HS-27A (cell line): ENCODE data around the gene DHX58.

Experiments
- DNase-seq: peaks from one replicate; pipeline ENCODE4 v3.0.0-alpha.2; 2012; ENCODE audit warnings: low read depth, missing footprints

Gene DHX58

DNA sequence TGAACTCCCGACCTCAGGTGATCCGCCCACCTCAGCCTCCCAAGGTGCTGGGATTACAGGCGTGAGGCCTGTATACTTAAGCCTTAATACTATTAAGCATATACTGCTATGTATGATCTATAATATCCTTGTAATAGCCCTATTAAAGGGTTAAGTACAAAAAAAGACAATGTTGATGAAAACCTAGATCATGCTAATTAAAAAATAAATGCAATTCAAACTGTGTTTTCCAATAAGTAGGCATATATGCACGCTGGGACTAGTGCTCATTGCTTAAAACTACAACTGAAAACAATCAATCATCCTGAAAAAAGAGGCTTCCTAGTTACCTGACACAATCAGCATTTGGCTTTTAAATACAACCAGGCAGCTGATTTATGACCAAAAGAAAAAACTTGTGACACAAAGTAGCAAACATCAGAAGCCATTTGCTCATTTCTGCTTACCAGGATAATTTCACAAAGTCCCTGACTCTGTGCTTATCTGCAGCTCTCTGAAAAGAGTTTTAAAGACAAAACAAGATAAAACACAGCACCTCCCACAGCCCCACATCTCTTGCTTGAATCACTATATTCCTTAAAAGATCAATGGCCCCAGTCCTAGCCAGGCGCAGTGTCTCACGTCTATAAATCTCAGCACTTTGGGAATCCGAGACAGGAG, 25.3 kb downstream of the DHX58 start:
- no peak for DNase-seq

DNA sequence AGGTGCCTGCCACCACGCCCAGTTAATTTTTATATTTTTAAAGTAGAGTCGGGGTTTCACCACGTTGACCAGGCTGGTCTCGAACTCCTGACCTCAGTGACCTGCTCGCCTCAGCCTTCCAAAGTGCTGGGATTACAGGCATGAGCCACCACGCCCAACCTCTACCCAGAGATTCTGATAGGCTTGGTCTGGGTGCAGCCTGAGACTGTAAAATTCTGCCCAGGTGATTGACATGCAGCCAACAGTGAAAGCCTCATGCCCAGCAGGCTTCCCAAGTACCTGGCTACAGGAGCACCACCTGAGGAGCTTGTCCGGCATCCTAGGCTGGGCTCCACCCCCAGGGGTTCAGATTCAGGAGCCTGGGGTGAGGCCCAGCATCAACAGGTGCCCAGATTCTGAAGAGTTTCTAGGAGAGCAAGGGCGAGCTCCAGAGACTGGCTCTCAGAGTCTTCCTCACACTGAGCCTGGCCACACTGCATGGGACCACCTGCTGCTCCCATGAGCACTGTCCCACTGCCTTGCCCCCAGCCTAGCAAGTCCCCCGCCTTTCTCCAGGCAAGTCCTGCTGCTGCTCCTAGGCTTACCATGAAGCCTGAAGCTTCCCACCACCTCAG, 30.9 kb downstream of the DHX58 start:
- DNase-seq = no peak

DNA sequence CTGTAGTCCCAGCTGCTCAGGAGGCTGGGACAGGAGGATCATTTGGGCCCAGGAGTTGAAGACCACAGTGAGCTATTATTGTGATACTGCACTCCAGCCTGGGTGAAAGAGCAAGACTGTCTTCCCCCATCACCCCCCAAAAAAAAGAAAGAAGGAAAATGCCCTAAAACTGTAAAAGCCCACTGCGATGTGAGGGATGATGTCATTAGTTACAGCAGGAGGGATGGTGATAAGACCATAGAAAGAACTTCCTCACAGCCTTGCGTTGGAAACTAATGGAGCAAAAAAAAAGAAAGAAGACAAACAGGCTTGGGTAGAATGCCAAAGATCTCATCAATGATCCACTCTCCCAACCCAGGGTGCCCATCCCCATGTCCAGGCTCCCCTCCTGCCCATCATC, 33.0 kb downstream of the DHX58 start:
- DNase-seq = no peak

DNA sequence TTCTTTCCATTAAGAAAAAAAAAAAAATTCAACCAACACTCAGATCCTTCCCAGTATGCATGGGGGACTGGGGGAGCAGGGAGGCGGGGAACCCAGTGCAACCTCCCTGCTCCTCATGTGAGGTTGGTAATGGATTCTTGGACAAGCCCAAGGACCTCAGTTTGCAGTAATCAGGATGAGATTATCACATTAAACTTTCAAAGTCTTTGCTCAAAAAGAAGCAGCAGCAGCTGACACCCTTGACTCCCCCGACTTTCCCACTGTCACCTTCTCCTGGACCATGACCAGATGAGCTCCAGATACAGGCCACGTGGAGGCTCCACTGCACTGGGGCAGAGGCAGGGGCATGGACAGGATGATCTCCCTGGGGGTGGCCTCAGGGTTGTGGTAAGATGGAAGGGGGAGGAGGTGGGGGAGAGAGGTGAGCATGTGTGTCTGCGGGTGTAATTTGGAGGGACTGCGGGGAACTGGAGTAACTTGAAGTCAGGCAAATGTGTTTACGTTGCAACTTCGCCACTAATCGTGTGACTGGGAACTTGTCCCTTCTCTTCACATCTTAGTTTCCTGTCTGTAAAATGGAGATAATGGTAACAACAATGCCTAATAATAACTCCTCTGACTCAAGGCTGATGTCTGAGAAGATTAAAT, 34.0 kb downstream of the DHX58 start:
- no peak for DNase-seq

DNA sequence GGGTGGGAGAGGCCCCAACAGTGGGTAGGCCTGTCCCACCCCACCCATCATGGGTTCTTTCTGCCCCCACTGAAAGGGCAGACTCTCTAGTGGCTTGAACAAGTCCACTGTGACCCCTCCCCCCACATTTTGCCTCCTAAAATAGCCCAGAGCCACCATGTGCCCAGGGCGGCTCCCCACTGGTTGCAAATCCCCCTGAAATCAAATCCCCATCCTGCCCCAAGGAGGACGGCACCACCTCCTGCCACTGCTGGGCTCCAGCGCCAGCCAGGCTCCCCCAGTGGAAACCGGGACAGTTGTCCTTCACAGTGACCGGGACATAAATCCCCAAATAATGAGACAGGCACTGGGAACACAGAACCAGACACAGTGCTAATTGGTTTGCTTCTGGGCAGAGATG, 34.8 kb downstream of the DHX58 start:
- no peak for DNase-seq

DNA sequence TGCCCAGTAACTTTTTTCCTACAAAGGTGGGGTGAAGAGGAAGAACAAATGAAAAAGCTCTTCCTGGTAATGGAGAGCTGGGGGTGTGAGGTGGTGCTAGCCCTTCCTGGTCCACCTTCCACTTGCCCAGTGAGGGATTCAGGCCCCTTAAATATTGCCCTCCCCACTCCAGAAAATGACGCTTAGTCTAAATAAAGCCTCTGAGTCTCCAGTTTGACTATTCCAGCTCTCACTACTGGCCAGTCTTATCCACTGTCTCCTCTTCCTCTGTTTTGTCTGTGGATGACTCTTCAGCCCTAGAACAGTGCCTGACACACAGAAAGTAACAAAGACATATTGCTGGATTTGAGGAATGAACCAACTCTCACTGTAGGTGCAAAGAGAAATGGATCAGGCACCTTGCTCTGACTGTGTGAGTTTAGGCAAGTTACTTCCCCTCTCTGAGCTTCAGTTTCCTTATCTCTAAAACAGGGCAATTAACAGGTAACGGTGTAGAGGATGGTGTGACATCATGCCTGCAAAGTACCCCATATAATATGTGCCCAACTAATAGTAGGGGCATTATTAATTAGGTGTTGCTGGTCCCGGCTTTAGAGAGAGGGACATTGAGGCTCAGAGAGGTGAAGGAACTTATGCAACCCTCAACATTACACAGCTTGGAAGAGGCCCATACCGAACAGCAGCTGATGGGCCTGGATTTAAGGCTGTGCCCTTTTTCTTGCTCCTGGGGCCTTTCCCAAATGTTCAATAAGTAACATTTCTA, 35.5 kb downstream of the DHX58 start:
- DNase-seq = no peak

DNA sequence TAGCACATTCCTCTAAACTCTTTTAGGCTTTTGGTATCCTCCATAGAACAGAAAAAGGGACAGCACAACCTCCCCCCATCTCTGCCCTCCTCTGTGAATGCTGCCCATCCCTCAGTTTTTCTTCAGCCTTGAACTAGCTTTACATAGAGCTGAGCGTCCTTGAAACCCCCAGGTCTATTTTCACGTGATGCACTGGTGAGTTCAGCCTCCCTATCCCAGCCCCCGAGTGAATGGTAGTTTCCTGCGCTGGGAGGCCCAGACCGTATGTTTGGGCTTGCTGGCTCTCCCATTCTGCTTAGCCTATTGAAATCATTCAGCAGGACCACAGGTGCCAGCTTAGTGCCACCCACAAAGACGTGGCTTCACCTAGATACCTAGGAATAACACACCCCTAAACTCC, 36.7 kb downstream of the DHX58 start:
- no peak for DNase-seq

DNA sequence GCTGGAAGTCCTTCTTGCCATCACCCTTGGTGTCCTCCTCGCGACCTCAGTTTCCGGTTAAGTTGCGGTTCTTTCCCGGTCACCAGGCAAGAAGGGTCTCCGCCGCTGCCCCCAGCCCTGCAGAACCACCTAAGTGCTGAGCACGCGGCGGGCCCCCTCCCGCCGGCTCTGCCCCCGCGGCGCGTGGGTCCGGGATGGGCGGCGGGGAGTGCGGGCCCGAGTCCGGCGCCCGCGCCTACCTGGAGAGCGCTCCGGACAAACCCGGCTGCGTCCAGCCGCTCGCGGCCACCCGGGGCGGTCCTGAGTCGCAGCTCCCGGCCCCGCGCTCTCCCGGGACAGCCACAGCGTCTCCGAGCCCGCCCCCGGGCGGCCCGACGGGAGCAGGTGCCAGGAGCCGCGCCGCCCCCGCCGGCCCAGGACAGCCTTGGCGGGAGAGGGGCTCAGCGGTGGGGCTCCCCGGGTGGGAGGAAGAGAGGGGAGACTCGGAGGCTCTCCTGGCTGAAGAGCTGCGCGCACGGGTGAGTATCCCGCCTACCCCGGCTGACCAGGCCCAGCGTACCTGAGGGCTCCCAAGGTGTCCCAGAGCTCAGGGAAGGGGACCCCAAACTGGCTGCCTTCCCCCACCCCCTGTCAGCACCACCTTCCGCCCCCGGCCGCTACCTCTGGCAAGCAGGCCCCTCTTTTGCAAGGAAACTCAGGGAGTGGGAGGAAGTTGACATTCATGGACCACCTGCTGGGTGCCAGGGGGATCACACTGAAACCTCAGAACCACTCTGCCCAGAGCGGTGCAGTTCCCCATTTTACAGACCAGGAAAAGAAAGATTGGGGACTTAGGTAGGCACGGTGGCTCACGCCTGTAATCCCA, 40.0 kb downstream of the DHX58 start:
- DNase-seq = no peak

DNA sequence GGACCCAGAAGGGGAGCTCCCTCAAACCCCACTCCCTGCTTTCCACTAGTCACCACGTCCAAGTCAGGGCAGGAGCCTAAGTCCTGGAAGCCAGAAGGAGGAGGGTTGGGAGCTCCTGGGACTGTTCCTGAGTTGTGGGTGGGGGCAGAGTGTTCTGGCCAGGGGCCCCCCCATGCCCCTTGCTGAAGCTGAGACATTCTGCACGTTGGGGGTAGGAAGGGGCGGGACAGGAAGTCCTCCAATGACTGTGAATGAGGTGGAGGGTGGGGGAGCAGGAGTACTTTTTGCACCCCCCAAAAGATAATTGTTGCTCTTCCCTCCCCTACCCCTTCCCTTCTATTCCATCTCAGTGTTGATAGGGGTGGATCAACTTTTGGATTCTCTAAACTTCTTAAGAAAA, 40.7 kb downstream of the DHX58 start:
- no peak for DNase-seq

DNA sequence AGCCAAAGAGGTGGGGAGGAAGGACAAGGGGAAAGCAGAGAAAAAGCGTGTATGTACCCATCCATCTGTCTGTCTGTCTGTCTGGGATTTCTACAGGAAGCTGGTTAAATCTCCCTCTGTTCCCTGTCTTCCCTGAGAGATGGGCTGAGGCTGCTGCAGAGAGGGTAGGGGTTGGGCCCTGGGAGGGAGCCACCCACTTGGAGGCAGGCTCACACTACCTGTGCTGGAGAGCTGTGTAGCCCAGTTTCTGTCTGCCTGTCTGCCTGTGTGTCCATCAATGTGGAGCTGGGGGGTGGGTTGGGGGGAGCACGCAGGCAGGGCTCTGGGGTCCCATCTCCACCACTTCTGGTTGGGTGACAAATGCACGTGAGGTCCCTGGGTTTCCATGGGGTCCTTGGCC, 43.5 kb downstream of the DHX58 start:
- DNase-seq = no peak

DNA sequence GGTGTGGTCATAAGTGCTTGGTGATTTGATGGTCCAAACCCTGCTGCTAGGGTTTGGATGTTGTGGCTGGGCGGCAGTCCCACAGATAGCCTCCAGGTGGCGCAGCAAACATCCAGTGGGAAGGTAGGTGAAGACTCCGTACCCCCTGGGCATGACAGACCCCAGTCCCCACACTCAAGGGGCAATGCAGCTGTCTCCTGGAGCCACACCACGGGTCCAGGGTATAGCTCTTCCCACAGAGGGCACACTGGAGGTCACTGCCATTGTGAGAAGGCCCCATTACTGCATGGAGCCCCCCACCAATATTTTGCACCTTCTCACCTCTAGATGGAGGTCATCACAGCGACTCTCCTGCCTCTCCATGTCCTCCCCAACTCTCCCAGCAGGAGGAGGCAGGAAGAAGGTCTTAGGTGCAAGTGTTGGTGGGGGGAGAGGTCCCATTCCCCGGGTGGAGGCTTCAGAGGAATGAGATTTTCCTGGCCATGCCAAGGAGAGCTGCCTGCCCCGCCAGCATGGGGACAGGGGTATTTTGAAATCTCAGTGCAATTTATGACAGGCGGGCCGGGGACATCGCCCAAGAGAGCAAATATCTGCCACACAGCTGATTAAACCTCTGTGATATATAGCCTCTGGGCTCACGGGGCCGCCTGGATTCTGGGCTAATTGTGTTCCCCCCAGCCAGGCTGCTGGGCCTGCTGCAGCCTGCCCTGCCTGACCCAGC, 45.0 kb downstream of the DHX58 start:
- DNase-seq = no peak

DNA sequence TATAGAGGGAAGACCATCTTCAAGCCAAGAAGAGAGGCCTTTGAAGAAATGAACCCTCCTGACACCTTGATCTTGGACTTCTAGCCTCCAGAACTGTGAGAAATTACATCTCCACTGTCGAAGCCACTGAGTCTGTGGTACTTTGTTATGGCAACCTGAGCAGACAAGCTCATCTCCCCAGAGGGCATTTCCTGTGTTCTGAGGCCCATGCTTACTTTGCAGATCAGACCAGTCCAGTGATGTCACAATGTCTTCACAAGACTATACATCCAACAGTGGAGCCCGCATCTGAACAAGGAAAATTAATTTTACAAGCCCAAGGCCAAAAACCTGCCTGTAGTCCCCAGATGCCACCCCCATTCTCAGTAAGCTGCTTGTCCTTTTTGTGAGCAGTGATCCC, 47.3 kb downstream of the DHX58 start:
- no peak for DNase-seq

DNA sequence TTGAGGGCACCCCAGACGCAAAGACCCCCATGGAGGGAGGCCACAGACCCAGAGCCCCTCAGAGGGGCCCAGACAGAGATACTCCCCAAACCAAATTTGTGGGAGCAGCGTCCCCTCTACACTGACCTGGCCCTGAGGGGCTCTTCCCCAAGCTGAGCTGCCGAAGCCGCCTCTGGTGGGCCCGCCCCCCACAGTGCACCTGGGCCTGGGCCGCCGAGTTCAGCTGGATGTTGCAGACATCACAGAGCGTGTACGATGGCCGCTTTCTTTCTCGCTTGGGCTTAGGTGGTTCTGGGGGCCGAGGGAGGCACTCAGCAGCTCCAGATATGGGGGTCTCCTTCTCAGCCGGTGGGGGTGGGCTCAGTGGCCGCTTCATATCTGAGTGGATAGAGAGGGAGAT, 49.8 kb downstream of the DHX58 start:
- DNase-seq = no peak

DNA sequence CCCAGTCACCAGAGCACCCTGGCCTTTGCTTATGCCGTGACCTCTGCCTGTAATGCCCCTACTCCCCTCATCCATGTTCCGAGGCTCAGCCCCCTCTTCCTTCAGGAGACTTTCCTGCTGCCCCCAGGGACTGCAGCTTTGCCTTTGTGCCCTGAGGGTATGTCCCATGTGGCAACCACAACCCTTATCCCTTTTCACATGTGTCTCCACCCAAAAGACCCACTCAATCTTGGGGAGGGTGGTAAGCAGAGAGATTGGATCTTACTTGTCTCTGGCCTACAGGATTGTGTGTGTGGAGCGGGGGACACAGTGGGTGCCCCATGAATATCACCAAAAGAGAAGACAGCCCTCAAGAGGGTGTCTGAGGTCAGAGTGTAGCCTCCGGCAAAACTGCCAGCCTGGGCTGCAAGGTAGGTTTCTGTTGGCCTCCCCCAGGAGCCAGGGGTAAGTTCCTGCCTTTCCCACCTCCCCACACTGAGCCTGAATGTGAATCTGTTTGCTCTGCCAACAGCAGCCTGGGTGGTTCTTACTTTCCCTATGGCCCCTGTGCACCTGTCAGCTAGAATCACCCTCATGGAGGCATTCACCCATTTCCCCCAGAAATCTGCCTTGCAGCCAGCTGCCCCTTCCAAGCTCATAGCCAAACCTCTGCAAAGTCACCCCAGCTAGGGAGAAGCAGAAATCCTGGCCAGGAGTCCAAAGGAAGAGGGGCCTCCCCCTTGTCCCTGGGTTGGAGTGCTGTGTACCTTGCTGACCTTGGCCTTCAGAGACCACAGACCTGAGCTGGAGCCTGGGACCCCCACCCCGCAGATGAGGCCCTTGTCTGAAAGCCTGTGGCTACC, 50.6 kb downstream of the DHX58 start:
- DNase-seq = no peak

DNA sequence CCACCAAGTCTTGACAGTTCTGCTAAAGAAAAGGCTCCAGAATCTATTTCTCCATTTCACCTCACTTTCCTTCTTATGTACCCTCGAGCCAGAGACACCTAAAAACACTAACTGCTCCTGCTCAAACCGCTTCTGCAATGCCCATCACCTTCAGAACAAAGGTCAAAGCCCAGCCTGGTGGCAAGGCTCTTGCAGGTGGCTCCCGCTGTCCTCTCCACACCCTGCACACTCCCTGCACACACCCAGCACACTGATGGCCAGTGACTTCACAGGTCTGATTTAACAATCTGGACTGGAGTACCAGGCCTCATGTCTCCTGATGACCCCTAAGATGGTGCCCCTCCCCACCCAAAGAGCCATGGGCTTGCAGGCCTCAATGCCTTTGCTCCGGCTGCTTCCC, 52.3 kb downstream of the DHX58 start:
- no peak for DNase-seq

DNA sequence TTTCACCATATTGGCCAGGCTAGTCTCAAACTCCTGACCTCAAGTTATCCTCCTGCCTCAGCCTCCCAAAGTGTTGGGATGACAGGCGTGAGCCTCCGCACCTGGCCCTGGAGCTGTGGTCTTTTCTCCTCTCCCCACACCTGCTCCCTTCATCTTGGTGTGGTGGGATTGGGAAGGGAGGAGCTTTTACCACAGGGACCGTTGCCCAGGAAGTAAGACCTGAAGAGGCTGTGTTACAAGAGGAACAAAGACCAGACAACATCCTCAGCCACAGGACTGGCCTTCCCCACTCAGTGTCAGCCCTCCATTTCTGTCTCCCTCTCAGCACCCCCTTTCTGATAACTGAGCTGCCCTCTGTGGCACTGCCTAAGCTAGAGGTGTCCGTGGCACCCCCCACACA, 52.7 kb downstream of the DHX58 start:
- DNase-seq = no peak

DNA sequence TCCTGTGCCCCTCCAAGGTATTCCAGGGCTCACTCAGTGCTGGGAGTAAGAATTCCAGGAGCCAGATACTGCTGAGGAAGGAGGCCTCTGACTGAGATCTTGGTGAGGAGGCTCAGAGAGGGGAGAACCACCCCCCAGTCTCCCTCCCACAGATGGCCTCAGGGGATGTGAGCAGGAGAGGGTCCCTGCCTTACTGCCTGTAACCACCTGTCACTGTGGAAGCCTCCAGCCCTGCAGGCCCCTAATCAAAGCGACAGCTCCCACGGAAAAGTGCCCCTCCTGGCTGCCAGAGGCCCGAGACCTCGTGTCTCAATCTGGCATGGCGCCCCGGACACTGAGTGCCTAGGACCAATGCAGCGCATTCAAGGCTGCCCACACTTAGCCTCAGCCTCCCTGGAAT, 54.5 kb downstream of the DHX58 start:
- DNase-seq = no peak

DNA sequence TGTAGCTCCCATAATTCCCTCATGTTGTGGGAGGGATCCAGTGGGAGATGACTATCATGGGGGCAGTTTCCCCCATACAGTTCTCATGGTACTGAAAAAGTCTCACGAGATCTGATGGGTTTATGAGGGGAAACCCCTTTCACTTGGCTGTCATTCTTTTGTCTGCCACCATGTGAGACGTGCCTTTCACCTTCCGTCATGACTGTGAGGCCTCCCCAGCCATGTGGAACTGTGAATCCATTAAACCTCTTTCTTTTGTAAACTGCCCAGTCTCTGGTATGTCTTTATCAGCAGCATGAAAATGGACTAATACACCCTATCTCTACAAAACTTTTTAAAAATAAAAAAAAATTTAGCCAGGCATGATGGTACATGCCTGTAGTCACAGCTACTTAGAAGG, 55.9 kb downstream of the DHX58 start:
- no peak for DNase-seq

DNA sequence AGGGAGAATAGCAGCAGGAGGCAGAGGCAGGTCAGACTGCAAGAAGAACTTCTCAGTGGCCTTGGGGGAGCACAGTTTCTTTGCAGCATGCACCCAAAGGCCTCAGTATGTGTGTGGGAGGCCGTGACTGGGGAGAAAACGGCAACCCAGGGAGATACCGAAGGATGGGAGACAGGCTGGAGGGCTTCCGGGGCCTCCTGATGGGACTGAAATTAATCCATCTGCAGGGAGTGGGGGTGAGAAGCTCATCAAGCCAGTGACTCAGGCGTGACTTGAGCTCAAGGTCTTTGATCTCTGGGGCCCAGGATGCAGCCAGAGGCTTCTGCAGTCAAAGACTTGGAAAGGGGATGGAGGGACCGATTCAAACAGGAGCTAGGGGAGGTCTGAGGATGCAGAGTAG, 57.0 kb downstream of the DHX58 start:
- no peak for DNase-seq

DNA sequence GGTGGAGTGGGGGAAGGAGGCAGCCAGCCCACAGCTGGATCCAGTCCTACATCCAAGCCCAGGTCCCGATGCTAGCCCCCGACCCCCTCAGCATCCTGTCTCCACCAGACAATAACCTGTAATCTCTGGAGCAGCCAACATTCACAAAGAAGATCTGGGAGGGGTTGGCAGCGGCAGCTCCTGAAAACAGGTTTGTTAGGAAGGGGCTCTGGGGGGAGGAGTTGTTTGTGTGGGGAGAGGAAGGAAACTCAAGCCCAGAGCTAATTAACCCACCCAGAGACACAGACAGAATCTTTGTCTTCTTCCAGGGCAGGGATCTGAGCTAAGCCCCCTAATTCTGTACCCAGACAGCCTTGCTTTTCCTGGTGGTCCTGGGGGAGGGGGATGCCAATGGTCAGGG, 57.5 kb downstream of the DHX58 start:
- DNase-seq = no peak
